ENCODE measurements around the gene SAMD13. TPM values are rescaled to one million over a fixed set of nuclear protein-coding genes. Genes with fewer than 3 reads are reported as not detected.

The SAMD13 gene
- polyA plus RNA-seq, 1 of the 3 experiments (the other 2 are of a cell fraction) = 1.3 TPM

DNA sequence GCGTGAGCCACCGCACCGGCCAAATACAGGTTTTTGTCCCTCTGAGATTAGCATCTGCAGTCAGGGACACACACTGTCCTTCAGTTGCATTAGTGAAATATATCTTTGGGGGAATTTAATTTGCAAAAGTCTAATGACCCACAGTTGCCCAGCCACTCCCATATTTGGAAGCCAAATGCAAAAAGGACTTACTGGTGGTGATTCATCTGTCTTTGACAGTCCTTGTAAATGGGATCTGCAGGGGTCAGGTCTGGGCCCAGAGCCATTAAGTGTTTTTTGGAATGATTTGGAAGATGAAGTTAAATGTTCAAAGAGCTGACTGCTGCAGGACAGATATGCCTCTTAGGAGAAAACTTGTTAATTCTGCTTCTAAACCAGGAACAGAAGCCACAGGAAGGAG lies 52.2 kb downstream of the SAMD13 start (continued):
- TF ChIP-seq, protein P1, sequence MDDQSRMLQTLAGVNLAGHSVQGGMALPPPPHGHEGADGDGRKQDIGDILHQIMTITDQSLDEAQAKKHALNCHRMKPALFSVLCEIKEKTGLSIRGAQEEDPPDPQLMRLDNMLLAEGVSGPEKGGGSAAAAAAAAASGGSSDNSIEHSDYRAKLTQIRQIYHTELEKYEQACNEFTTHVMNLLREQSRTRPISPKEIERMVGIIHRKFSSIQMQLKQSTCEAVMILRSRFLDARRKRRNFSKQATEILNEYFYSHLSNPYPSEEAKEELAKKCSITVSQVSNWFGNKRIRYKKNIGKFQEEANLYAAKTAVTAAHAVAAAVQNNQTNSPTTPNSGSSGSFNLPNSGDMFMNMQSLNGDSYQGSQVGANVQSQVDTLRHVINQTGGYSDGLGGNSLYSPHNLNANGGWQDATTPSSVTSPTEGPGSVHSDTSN (IDR thresholded peaks at IDR 0.05) = peak; percentile 76
- TF ChIP-seq CHD2 (IDR thresholded peaks at IDR 0.05; ENCODE audit: low read length, partially characterized antibody) (peak; percentile 18), JUND (IDR thresholded peaks at IDR 0.05) (peak; percentile 45; the same call in 1 of the 2 replicates), RFX5 (IDR thresholded peaks at IDR 0.05; ENCODE audit: low read length) (no peak), EP300 (IDR thresholded peaks at IDR 0.05; ENCODE audit: borderline replicate concordance in 1 of 2, low read depth in 1 of 2, low read length in 1 of 2) (peak; percentile 45 to 64; a peak in 2 of 4 replicates), FOXM1 (IDR thresholded peaks at IDR 0.05; ENCODE audit: low read depth) (no peak), FOSL2 (IDR thresholded peaks at IDR 0.05; ENCODE audit: borderline replicate concordance, low read depth) (peak; percentile 58; the same call in 1 of the 2 replicates), GABPA (IDR thresholded peaks at IDR 0.05; ENCODE audit: low read depth) (no peak), TCF12 (IDR thresholded peaks at IDR 0.05) (peak; percentile 58; the same call in 1 of the 2 replicates), GATA2 (CRISPR knock-in tag; IDR thresholded peaks at IDR 0.05) (peak; percentile 77)
- TF ChIP-seq, protein P2, sequence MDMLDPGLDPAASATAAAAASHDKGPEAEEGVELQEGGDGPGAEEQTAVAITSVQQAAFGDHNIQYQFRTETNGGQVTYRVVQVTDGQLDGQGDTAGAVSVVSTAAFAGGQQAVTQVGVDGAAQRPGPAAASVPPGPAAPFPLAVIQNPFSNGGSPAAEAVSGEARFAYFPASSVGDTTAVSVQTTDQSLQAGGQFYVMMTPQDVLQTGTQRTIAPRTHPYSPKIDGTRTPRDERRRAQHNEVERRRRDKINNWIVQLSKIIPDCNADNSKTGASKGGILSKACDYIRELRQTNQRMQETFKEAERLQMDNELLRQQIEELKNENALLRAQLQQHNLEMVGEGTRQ (IDR thresholded peaks at IDR 0.05; ENCODE audit: borderline replicate concordance, low read depth, low read length) = no peak
- TF ChIP-seq, protein P3, sequence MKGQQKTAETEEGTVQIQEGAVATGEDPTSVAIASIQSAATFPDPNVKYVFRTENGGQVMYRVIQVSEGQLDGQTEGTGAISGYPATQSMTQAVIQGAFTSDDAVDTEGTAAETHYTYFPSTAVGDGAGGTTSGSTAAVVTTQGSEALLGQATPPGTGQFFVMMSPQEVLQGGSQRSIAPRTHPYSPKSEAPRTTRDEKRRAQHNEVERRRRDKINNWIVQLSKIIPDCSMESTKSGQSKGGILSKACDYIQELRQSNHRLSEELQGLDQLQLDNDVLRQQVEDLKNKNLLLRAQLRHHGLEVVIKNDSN (IDR thresholded peaks at IDR 0.05; ENCODE audit: borderline replicate concordance, low read depth) = no peak
- TF ChIP-seq, protein P4, sequence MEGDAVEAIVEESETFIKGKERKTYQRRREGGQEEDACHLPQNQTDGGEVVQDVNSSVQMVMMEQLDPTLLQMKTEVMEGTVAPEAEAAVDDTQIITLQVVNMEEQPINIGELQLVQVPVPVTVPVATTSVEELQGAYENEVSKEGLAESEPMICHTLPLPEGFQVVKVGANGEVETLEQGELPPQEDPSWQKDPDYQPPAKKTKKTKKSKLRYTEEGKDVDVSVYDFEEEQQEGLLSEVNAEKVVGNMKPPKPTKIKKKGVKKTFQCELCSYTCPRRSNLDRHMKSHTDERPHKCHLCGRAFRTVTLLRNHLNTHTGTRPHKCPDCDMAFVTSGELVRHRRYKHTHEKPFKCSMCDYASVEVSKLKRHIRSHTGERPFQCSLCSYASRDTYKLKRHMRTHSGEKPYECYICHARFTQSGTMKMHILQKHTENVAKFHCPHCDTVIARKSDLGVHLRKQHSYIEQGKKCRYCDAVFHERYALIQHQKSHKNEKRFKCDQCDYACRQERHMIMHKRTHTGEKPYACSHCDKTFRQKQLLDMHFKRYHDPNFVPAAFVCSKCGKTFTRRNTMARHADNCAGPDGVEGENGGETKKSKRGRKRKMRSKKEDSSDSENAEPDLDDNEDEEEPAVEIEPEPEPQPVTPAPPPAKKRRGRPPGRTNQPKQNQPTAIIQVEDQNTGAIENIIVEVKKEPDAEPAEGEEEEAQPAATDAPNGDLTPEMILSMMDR (IDR thresholded peaks at IDR 0.05) = no peak

DNA sequence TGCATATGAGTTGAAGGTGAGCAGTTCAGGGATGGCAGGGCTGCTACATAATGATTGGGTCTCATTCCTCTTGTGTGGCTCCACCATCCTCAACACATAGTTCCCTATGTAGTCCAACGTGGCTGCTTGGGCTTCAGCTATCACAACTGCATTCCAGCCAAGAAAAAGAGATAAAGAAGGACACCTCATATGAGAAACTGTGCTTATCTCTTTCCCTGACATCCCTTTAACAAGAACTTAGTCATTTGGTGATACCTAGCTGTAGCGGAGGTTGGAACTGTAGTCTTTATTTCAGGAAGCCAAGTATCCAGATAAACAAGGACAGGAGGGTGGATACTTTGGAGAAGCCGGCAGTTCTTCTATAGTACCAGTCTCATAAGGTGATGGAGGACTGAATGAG lies 54.0 kb downstream of the SAMD13 start:
- Histone ChIP-seq H3K27me3 (ENCODE audit: insufficient read depth) (no peaks in the 10 kb centered on the region), H3K9ac (no peak overlapping the region), H3K27ac (ENCODE audit: low read depth in 2 of 2, low read length in 1 of 2) (no peak overlapping the region), H3K9me3 (no peaks in the 10 kb centered on the region), H3K4me2 (no peak overlapping the region), H3K9me2 (no peaks in the 10 kb centered on the region), H3K79me2 (ENCODE audit: insufficient read depth) (no peaks in the 10 kb centered on the region), H3K4me3 (ENCODE audit: low read depth in 2 of 2, low read length in 1 of 2) (no peak overlapping the region), H3K36me3 (replicated peaks in 1 of 2; ENCODE audit: control insufficient read depth in 1 of 2, insufficient read depth in 2 of 2, low read length in 1 of 2) (no peaks in the 10 kb centered on the region), H3K4me1 (ENCODE audit: control insufficient read depth in 1 of 2, insufficient read depth in 2 of 2, low read depth in 1 of 2, low read length in 1 of 2) (peaks cover 19% of the 10 kb centered on the region in 2 experiments; a peak in 3 of 4 replicates), H3F3A (replicated peaks; ENCODE audit: insufficient read depth) (no peaks in the 10 kb centered on the region), H2AFZ (ENCODE audit: low read depth) (no peak overlapping the region), H4K20me1 (ENCODE audit: insufficient read depth) (no peaks in the 10 kb centered on the region)
- WGBS (ENCODE audit: low lambda C conversion rate) = 87% methylated on average over 3 of the region's 3 CpGs
- ChIA-PET CTCF (no interaction called here), POLR2A (no interaction called here)
- DNase-seq = no peak
- no peak for TF ChIP-seq POLR2AphosphoS5 (IDR thresholded peaks at IDR 0.05; ENCODE audit: low read depth, low read length)
- TF ChIP-seq SIN3A (IDR thresholded peaks at IDR 0.05; ENCODE audit: borderline replicate concordance, low read depth, low read length) = no peak
- no peak for TF ChIP-seq MXI1 (IDR thresholded peaks at IDR 0.05; ENCODE audit: low read depth, low read length)
- TF ChIP-seq NFIC (IDR thresholded peaks at IDR 0.05; ENCODE audit: borderline replicate concordance) = no peak
- TF ChIP-seq, protein P5, sequence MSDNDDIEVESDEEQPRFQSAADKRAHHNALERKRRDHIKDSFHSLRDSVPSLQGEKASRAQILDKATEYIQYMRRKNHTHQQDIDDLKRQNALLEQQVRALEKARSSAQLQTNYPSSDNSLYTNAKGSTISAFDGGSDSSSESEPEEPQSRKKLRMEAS (IDR thresholded peaks at IDR 0.05; ENCODE audit: low read depth) = no peak
- no peak for TF ChIP-seq TAF1 (IDR thresholded peaks at IDR 0.05; ENCODE audit: borderline replicate concordance, low read depth, low read length)
- TF ChIP-seq TEAD4 (IDR thresholded peaks at IDR 0.05; ENCODE audit: borderline replicate concordance, insufficient read depth) = no peak
- TF ChIP-seq, protein P1 (IDR thresholded peaks at IDR 0.05) = no peak
- no peak for TF ChIP-seq MEF2A (IDR thresholded peaks at IDR 0.05; ENCODE audit: borderline replicate concordance, low read depth)
- TF ChIP-seq RAD21 (IDR thresholded peaks at IDR 0.05; ENCODE audit: low read length) = no peak
- TF ChIP-seq RCOR1 (IDR thresholded peaks at IDR 0.05; ENCODE audit: low read length) = no peak
- TF ChIP-seq, protein P2 (IDR thresholded peaks at IDR 0.05; ENCODE audit: borderline replicate concordance, low read depth, low read length) = no peak
- TF ChIP-seq, protein P3 (IDR thresholded peaks at IDR 0.05; ENCODE audit: borderline replicate concordance, low read depth) = no peak
- no peak for TF ChIP-seq FOXM1 (IDR thresholded peaks at IDR 0.05; ENCODE audit: low read depth)

Measured in SK-N-SH (cell line).